Measurements from ENCODE around the gene TPI1. TPM values are rescaled to one million over a fixed set of nuclear protein-coding genes. Genes with fewer than 3 reads are reported as not detected.
A peak's percentile ranks its signal among the peaks of the same experiment; 100 is the strongest.

TPI1 gene
- total RNA-seq = 855 TPM
- long read RNA-seq, transcript TPI1-201 (7 exons, 1,763 nt) = major isoform, 1,758 of 1,839 reads
- long read RNA-seq, partial matches to known transcripts = 38 of 1,839 reads
- long read RNA-seq, other reads (novel, unspliced or antisense) = 40 of 1,839 reads

- intact Hi-C loops (cut with micrococcal nuclease) = no loop called here
Observed at GRCh38 chr12:6867413-6868210, at the start of gene TPI1. TPI1 (plus strand) TSS chr12:6867531; CDS start chr12:6867567, 36 bp downstream.

GRCh38 chr12:6817662-6818157 is 49.6 kb upstream of the TPI1 start:
- ATAC-seq = no peak
- intact Hi-C loops (cut with micrococcal nuclease) = no loop called here

More at GRCh38 chr12:6867413-6868210, at the start of gene TPI1:
- DNase-seq (peak; percentile 91), ATAC-seq (peak; percentile 85)

GRCh38 chr12:6818222-6818621 is 49.1 kb upstream of the TPI1 start:
- DNase-seq = no peak
- no peak for ATAC-seq
- intact Hi-C loops (cut with micrococcal nuclease) = no loop called here

More at GRCh38 chr12:6817662-6818157, 49.6 kb upstream of the TPI1 start:
- no peak for DNase-seq

- DNase-seq (no peak), ATAC-seq (no peak)
- intact Hi-C loops (cut with micrococcal nuclease) = no loop called here
Observed at GRCh38 chr12:6818645-6819044, 48.7 kb upstream of the TPI1 start.

GRCh38 chr12:6819106-6820030 is 48.0 kb upstream of the TPI1 start:
- DNase-seq = no peak
- ATAC-seq = no peak
- intact Hi-C loops (cut with micrococcal nuclease) = no loop called here

GRCh38 chr12:6820166-6820565 is 47.2 kb upstream of the TPI1 start:
- intact Hi-C loops (cut with micrococcal nuclease) = no loop called here
- no peak for ATAC-seq

GRCh38 chr12:6821591-6822425 is 45.5 kb upstream of the TPI1 start, which contains the start of gene GPR162:
GPR162 (plus strand) TSS chr12:6821821; CDS start chr12:6823899, 2,078 bp downstream.
- peak; percentile 69 for ATAC-seq
- intact Hi-C loops (cut with micrococcal nuclease) = no loop called here
- DNase-seq = peak; percentile 79

More at GRCh38 chr12:6820166-6820565, 47.2 kb upstream of the TPI1 start:
- no peak for DNase-seq

- ATAC-seq (no peak), DNase-seq (no peak)
- intact Hi-C loops (cut with micrococcal nuclease) = no loop called here
Observed at GRCh38 chr12:6822426-6823135, 44.8 kb upstream of the TPI1 start.

- DNase-seq = no peak
- intact Hi-C loops (cut with micrococcal nuclease) = no loop called here
Observed at GRCh38 chr12:6823182-6824084, 43.9 kb upstream of the TPI1 start.

GRCh38 chr12:6824085-6824775 is 43.1 kb upstream of the TPI1 start:
- intact Hi-C loops (cut with micrococcal nuclease) = no loop called here
- no peak for DNase-seq
- ATAC-seq = no peak

More at GRCh38 chr12:6823182-6824084, 43.9 kb upstream of the TPI1 start:
- ATAC-seq = no peak

- DNase-seq = no peak
- intact Hi-C loops (cut with micrococcal nuclease) = loop anchor here (5.0 kb wide), 1 partner anchor 88 kb away; no protein-coding TSS in a partner anchor
- ATAC-seq = no peak
Observed at GRCh38 chr12:6824901-6825381, 42.4 kb upstream of the TPI1 start.

- DNase-seq (peak; percentile 90), ATAC-seq (peak; percentile 55)
- intact Hi-C loops (cut with micrococcal nuclease) = loop anchor here (5.0 kb wide), 1 partner anchor 88 kb away; no protein-coding TSS in a partner anchor
Observed at GRCh38 chr12:6825398-6826124, 41.8 kb upstream of the TPI1 start.

- ATAC-seq (no peak), DNase-seq (no peak)
- intact Hi-C loops (cut with micrococcal nuclease) = loop anchor here (5.0 kb wide), 1 partner anchor 89 kb away; no protein-coding TSS in a partner anchor
Observed at GRCh38 chr12:6826125-6826733, 41.1 kb upstream of the TPI1 start.

- ATAC-seq (no peak), DNase-seq (no peak)
- intact Hi-C loops (cut with micrococcal nuclease) = loop anchor here (5.0 kb wide), 1 partner anchor 90 kb away; no protein-coding TSS in a partner anchor
Observed at GRCh38 chr12:6826734-6827436, 40.4 kb upstream of the TPI1 start.

Data from left ventricle myocardium superior (tissue), 1 donor.